ENCODE measurements around the gene ASPSCR1. TPM values are rescaled to one million over a fixed set of nuclear protein-coding genes. Genes with fewer than 3 reads are reported as not detected.

Gene ASPSCR1
- total and polyA plus RNA-seq, 2 donors: 18.0 to 28.6 TPM

DNA sequence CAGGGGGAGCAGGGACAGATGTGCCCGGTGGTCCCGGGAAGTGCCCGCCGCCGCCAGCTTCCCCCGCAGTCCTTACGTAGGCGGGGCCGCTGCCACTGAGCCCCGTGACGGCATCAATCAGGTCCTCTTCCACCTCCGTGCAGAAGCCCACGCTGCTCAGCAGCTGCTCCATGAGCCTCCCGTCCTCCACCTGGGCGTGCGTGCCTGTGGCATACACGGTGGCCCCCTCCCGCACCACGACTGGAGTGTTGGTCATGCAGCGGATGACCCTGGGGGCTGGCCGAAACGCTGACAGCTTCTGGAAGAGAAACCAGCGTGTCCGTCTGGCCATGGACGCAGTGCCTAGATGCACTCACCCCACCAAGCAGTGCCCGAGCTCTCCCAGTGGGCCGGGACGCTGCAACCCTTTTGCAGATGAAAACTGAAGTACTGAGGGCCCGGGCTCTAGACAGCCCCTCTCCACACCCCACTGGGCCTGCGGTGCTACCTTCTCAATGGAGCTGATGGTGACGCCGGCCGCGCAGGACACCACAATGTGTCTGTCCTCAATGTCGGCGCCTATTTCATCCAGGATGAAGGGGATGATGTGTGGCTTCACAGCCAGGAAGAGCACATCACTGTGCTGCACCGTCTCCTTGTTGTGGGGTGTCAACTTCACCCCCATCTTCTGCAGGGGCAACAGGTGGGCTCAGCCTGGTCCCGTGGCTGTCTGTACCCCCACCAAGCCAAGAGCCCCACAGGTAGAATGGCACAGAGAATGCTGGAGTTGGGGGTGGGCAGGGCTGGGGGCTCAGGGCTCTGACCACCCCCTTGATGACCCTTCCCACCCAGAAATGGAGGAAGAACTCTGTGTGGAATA, 42.4 kb upstream of the ASPSCR1 start:
- H3K36me3 ChIP-seq (ENCODE audit: insufficient read depth): no peaks in the 10 kb centered on the region
- H3K4me3 ChIP-seq (ENCODE audit: low read depth, low read length): no peak overlapping the region
- no peaks in the 10 kb centered on the region for H3K4me1 ChIP-seq (ENCODE audit: insufficient read depth)
- WGBS: 91% methylated on average over 38 of the region's 38 CpGs
- no peak for DNase-seq (ENCODE audit: extremely low spot score)
- no peak overlapping the region for H3K27ac ChIP-seq (ENCODE audit: low read depth)

DNA sequence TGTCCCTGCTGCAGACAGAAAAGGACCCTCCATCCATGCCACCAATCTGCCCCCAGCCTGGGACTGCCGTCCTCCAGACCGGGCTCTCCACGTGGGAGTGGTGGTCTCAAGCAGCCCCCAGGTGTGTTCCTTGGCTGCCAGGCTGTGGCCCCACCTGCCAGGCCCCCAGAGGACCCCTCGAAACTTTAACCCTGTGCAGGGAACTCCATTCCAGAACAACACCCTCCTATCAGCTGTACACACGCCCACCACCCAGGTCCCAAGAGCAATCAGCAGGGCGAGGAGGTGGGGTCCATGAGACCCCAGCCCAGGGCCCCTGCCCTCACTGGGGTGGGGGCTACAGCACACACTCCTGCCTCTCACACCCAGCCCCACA, 41.7 kb upstream of the ASPSCR1 start:
- no peak overlapping the region for H3K27ac ChIP-seq (ENCODE audit: low read depth)
- 88% methylated on average over 6 of the region's 6 CpGs for whole genome bisulfite sequencing
- H3K36me3 ChIP-seq (ENCODE audit: insufficient read depth): no peaks in the 10 kb centered on the region

DNA sequence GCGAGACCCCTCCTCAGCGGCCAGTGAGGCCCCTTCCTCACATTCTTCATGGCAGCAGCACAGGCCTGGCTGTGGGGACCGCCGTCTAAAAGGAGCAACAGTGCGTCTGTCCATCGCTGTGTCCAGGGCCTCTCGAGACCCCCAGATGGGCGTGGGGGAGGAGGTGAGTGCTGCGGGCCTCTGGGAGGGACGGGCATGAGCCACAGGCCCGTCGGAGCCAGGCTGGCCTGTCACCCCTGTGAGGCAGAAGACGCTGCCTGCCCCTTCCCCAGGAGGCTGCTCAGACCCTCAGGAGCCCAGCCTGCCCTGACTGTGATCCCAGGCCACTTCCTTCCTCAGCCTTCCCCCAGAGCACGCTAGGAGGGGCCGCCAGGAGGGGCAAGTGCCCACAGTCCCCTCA, 38.2 kb upstream of the ASPSCR1 start:
- H3K4me1 ChIP-seq (ENCODE audit: insufficient read depth): no peaks in the 10 kb centered on the region
- no peak overlapping the region for H3K27ac ChIP-seq (ENCODE audit: low read depth)
- no peak for DNase-seq (ENCODE audit: extremely low spot score)
- no peak overlapping the region for H3K4me3 ChIP-seq (ENCODE audit: low read depth, low read length)
- no peaks in the 10 kb centered on the region for H3K36me3 ChIP-seq (ENCODE audit: insufficient read depth)
- 68% methylated on average over 15 of the region's 15 CpGs for WGBS

More for the DNA sequence above, 41.7 kb upstream of the ASPSCR1 start:
- DNase-seq (ENCODE audit: extremely low spot score): no peak
- H3K4me3 ChIP-seq (ENCODE audit: low read depth, low read length): no peak overlapping the region
- no peaks in the 10 kb centered on the region for H3K4me1 ChIP-seq (ENCODE audit: insufficient read depth)

DNA sequence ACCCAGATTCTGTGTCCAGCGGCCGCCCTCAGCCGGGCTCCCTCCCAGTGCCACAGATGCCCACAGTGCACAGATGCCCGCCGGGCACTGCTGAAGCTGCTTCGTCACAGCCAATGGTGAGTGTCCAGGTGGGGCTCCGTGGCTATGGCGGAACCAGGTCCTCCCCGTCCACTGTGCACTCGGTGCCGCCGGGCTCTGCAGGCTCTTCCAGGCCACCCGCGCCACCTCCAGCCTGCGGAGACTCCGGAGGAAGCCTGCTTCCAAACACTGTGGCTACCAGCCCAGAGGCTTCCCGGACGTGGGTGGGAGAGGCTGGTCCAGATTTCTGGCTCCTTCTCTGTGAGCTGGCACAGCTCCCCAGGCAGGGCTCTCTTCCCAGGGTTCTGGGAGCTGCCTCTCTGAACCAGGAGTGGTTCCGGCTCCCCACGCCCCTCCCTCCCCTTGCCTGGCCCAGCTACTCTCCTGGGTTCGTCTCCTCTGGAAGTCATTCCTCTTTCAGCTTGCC, 37.5 kb upstream of the ASPSCR1 start:
- H3K4me3 ChIP-seq (ENCODE audit: low read depth, low read length): no peak overlapping the region
- WGBS: 68% methylated on average over 21 of the region's 21 CpGs
- DNase-seq (ENCODE audit: extremely low spot score): no peak
- H3K36me3 ChIP-seq (ENCODE audit: insufficient read depth): no peaks in the 10 kb centered on the region
- no peaks in the 10 kb centered on the region for H3K4me1 ChIP-seq (ENCODE audit: insufficient read depth)
- no peak overlapping the region for H3K27ac ChIP-seq (ENCODE audit: low read depth)

DNA sequence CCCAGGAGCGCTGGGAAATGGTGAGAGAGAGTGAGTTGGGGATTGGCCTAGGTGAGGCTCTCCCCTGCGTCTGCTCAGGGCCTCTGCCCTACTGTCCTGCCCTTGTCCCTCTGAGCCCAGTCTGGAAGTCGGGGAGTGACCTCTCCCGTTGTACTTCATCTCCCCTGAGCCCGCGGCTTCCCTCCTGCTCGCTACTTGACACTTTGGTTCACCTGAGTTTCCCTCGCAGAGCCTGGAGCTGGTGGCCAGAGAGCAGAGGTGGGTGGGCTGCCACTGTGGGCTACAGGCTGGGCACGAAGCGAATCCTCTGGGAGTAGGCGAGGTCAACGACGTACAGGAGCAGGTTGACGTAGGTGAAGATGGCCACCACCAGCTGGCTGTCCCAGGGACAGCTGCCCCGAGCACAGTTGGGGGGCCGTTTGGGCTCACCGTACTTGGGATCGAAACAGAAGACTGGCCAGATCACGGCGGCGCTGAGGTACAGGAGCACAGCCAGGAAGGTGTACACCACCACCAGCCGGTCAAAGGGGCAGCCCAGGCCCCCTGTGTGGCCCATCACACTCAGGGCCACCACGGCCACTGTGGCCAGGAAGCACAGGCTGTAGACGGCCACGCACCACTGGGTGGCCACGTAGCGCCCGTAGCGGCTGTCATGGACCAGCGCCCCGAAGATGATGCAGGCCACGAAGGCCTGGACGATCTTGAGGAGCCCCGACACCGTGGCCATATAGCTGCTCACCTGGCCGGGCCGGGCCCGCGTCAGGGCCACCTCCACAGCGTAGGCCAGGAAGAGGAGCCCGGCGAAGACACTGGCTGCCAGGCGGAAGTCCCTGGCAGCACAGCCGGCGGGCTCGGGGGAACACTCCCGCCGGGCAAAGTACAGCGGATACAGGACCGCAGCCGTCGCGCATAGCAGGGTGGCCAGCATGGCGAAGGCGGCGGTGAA, 36.6 kb upstream of the ASPSCR1 start:
- Histone ChIP-seq H3K36me3 (ENCODE audit: insufficient read depth) (no peaks in the 10 kb centered on the region), H3K4me1 (ENCODE audit: insufficient read depth) (no peaks in the 10 kb centered on the region), H3K27ac (ENCODE audit: low read depth) (no peak overlapping the region), H3K4me3 (ENCODE audit: low read depth, low read length) (no peak overlapping the region)
- WGBS: 91% methylated on average over 56 of the region's 56 CpGs
- no peak for DNase-seq (ENCODE audit: extremely low spot score)

DNA sequence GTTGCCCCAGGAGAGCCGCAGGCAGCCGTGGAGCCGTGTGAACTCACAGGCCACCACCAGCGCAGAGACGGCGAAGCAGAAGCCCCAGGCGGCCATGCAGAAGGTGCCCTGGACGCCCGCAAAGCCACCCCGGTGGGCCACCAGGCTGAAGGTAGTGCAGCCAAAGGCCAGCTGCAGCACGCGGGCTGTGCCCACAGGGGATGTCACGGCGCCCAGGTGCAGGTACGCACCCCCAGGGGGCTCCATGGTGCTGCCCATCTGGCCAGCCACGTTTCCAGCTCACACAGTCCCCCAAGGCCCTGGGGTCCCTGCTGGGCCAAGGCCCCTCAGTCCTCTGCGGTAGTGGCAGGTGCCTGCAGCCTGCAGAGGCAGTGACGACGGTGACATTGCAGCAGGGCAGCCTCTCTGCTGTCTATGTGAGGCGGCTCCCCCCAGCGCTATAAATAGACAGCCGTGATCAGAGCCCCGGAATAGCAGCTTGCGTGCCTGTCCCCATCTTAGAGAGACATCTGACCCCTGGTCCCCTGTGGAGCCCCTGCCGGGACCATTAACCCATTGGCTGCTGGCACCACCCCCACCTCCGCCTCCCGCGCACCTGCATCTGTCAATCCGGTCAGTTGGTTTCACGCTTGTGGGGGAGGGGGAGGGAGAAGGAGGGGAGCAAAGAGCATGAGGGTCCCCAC, 35.8 kb upstream of the ASPSCR1 start:
- WGBS: 45% methylated on average over 30 of the region's 30 CpGs
- H3K4me3 ChIP-seq (ENCODE audit: low read depth, low read length): no peak overlapping the region
- no peaks in the 10 kb centered on the region for H3K36me3 ChIP-seq (ENCODE audit: insufficient read depth)
- DNase-seq (ENCODE audit: extremely low spot score): no peak
- no peak overlapping the region for H3K27ac ChIP-seq (ENCODE audit: low read depth)
- no peaks in the 10 kb centered on the region for H3K4me1 ChIP-seq (ENCODE audit: insufficient read depth)

DNA sequence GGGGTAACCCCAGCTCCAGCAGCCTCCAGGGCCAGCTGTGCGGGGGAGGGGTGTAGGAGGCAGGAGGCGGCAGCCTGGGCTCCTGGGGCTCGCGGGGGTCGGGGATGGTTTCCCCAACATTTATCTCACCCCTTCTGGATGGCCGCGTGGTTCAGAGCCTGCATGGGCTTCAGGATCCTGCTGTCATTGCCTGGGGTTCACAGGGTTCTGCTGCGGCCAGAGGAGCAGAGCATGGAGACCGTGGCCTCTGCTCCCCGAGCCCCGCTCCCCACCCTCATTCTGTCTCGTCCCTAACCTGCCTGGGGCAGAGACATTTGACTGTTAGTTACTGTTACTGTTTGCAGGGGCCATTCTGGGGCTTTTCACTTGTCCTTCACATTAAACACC, 35.3 kb upstream of the ASPSCR1 start:
- no peaks in the 10 kb centered on the region for H3K36me3 ChIP-seq (ENCODE audit: insufficient read depth)
- no peaks in the 10 kb centered on the region for H3K4me1 ChIP-seq (ENCODE audit: insufficient read depth)
- DNase-seq (ENCODE audit: extremely low spot score): no peak
- 40% methylated on average over 12 of the region's 12 CpGs for WGBS
- no peak overlapping the region for H3K27ac ChIP-seq (ENCODE audit: low read depth)
- no peak overlapping the region for H3K4me3 ChIP-seq (ENCODE audit: low read depth, low read length)

DNA sequence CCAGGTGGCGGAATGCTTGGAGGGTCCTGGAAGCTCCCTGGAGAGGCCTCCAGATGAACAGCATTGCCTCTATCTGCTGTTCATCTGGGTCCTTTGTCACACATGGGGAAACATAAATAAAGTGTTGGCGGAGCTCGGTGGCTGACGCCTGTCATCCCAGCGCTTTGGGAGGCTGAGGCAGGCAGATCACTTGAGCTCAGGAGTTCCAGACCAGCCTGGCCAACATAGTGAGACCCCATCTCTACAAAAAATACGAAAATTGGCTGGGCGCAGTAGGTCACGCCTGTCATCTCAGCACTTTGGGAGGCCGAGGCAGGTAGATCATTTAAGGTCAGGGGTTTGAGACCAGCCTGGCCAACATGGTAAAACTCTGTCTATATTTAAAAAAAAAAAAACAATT, 32.6 kb upstream of the ASPSCR1 start:
- no peaks in the 10 kb centered on the region for H3K4me1 ChIP-seq (ENCODE audit: insufficient read depth)
- no peak for DNase-seq (ENCODE audit: extremely low spot score)
- H3K4me3 ChIP-seq (ENCODE audit: low read depth, low read length): no peak overlapping the region
- H3K36me3 ChIP-seq (ENCODE audit: insufficient read depth): no peaks in the 10 kb centered on the region
- H3K27ac ChIP-seq (ENCODE audit: low read depth): no peak overlapping the region
- WGBS: 83% methylated on average over 9 of the region's 9 CpGs

DNA sequence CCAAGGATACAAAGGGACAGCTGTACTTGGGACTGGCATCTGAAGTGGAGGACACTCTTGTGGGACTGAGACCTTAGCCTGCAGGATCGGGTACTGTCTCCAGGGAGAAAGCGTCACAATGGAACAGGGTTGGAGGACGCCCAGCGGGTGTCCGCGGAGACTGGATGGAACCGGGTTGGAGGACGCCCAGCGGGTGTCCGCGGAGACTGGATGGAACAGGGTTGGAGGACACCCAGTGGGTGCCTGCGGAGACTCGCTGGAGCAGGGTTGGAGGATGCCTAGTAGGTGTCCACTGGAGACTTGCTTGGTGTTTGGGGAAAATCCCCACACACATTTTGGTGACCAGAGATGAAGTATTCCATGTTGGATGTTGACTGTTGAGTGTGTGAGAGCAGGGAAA, 30.2 kb upstream of the ASPSCR1 start, which contains the start of gene MYADML2:
Gene MYADML2, minus strand, starts transcription at position 45 of the 400 bp plus-strand sequence. CDS start 5,492 bp downstream, outside the sequence.
- 84% methylated on average over 13 of the region's 13 CpGs for WGBS

DNA sequence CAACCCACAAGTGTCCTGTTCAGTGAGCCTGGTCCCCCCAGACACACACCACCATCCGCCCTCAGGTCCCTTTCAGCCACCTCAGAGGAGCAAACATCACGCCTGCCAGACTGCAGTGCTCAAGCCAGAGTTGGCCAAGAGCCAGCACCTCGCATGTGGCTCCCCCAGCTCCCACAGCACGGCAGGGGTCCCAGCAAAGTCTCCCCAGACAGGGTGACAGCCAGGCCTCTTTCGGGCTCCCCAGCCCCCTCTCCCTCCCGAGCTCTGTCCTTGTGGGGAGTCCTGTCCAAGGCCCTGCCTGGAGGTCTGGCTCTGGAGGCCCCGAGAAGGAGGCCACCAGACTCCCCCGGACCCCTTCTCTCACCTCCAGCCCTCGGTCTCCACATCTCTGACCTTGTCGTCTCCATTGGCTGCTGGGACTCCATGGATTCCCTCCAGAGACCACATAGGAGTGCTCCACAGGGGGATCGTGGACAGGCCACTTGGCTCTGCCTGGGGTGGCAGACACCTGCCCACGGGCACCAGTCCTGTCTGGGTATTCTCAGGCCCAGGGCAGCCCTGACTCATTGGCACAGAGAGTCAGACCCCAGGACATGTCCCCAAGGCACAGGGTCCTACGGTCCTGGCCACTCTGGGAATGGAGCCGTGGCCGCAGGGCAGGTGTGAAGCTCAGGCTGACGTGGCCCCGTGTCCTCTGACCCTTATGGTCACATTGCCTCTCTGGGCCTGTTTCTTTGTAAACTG, 28.6 kb upstream of the ASPSCR1 start:
- Histone ChIP-seq H3K4me3 (ENCODE audit: low read depth, low read length) (no peak overlapping the region), H3K4me1 (ENCODE audit: insufficient read depth) (no peaks in the 10 kb centered on the region), H3K36me3 (ENCODE audit: insufficient read depth) (no peaks in the 10 kb centered on the region), H3K27ac (ENCODE audit: low read depth) (no peak overlapping the region)
- WGBS: 80% methylated on average over 17 of the region's 17 CpGs
- no peak for DNase-seq (ENCODE audit: extremely low spot score)

More for the DNA sequence above, 30.2 kb upstream of the ASPSCR1 start, which contains the start of gene MYADML2:
- Histone ChIP-seq H3K4me1 (ENCODE audit: insufficient read depth) (no peaks in the 10 kb centered on the region), H3K36me3 (ENCODE audit: insufficient read depth) (no peaks in the 10 kb centered on the region), H3K27ac (ENCODE audit: low read depth) (no peak within 1 kb of the TSS), H3K4me3 (ENCODE audit: low read depth, low read length) (no peak within 1 kb of the TSS)
- DNase-seq (ENCODE audit: extremely low spot score): no peak

DNA sequence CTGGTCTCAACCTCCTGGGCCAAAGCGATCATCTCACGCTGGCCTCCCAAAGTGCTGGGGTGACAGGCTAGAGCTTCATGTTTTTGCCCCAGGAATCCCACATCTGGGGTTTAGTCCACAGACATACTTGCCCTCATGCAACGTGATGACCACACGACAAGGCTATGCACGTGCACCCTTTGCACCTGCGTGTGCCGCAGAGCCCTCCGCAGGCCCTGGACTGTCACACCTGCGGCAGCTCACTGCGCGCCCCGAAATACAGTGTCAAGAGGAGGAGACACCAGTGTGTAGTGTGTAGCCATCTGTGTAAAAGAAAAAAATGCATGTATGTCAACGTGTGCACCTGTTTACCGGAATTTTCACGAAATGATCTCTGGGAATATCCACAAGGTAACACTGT, 26.9 kb upstream of the ASPSCR1 start:
- 83% methylated on average over 15 of the region's 15 CpGs for WGBS
- H3K4me3 ChIP-seq (ENCODE audit: low read depth, low read length): no peak overlapping the region
- no peak for DNase-seq (ENCODE audit: extremely low spot score)
- no peaks in the 10 kb centered on the region for H3K4me1 ChIP-seq (ENCODE audit: insufficient read depth)
- no peak overlapping the region for H3K27ac ChIP-seq (ENCODE audit: low read depth)
- no peaks in the 10 kb centered on the region for H3K36me3 ChIP-seq (ENCODE audit: insufficient read depth)

DNA sequence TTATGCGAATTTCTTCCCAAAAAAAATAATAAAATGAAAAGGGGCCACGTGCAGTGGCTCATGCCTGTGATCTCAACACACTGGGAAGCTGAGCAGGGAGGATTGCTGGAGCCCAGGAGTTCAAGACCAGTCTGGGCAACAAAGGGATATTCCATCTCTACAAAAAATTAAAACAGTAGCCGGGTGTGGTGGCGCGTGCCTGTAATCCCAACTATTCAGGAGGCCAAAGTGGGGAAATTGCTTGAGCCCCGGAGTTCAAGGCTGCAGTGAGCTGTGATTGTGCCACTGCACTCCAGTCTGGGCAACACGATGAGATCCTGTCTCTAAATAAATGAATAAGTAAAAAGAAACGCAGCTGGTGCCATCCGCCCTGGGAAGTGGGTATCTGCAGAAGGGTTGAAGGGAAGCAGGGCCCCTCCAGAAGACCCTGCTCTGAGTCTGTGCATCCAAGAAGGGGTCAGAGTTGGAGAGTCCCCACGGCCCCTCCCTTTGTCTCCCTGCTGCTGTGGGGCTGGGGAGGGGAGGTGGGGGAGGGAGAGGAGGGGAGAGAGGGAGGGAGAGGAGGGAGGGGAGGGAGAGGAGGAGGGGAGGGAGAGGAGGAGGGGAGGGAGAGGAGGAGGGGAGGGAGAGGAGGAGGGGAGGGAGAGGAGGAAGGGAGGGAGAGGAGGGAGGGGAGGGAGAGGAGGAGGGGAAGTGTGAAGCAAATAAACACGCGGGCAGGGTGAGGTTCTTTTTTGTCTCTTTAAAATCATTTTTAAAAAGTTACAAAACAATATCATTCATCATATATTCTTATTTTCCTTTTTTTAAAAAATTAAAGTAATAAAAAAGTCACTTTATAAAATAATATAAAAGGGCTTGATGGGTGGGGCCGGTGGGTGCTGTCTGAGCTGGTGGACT, 25.4 kb upstream of the ASPSCR1 start:
- Histone ChIP-seq H3K4me1 (ENCODE audit: insufficient read depth) (no peaks in the 10 kb centered on the region), H3K4me3 (ENCODE audit: low read depth, low read length) (no peak overlapping the region), H3K27ac (ENCODE audit: low read depth) (no peak overlapping the region), H3K36me3 (ENCODE audit: insufficient read depth) (no peaks in the 10 kb centered on the region)
- DNase-seq (ENCODE audit: extremely low spot score): no peak
- WGBS: 51% methylated on average over 13 of the region's 13 CpGs

All from urinary bladder (tissue), 4 donors.